OCI-LY1 (cell line): ENCODE data around the gene SPP1.

Experiments
- EZH2 ChIP-seq: fragments of 200-600 bp; sonication (generic), shearing (Covaris generic); IDR thresholded peaks from 2 replicates; pipeline ENCODE4 v1.8.0; 2017; ENCODE audit warnings: borderline replicate concordance, mixed run types, mild to moderate bottlenecking, antibody characterized with exemption, low read length, moderate library complexity, mixed read lengths
- TF ChIP-seq, protein P1 (sequence below): fragments of 200-600 bp; sonication (generic), shearing (Covaris generic); IDR thresholded peaks from 2 replicates; pipeline ENCODE4 v1.5.1; 2017; ENCODE audit warnings: mild to moderate bottlenecking, antibody characterized with exemption, low read length, moderate library complexity, mixed read lengths

DNA sequence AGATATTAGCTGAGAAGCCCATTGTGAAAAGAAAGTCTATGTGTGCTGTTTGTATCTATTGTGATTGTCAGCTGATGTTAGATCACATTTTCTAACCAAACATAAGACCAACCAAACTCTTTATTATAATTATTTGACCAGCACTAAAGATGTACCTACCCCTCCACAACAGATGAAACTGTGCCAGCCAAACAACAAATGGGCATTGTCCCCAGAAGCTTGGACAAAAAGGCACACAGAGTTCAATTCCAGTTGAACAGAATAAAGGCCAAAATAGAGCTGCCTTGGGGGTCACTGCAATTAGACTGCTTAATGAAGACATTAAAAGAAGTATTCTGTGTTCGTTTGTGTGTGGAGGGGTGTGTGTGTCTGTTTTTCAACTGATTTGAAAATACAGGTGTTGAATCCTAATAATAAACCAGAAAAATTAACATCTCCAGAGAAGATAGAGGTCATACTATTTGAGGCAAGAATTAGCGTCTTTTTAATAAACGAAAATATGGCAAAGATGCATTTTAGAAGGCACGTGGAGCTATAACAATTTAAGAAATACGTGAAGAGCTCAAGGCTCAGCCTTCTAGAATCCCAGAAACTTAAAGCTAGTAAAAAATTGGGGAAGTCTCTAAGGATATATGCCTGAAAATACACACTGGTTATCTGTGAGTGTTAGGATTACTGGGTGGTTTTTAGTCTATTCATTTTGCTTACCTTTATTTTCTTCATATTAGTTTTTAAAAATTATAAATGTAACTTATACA is 2.2 kb downstream of the SPP1 start:
- TF ChIP-seq, protein P1, sequence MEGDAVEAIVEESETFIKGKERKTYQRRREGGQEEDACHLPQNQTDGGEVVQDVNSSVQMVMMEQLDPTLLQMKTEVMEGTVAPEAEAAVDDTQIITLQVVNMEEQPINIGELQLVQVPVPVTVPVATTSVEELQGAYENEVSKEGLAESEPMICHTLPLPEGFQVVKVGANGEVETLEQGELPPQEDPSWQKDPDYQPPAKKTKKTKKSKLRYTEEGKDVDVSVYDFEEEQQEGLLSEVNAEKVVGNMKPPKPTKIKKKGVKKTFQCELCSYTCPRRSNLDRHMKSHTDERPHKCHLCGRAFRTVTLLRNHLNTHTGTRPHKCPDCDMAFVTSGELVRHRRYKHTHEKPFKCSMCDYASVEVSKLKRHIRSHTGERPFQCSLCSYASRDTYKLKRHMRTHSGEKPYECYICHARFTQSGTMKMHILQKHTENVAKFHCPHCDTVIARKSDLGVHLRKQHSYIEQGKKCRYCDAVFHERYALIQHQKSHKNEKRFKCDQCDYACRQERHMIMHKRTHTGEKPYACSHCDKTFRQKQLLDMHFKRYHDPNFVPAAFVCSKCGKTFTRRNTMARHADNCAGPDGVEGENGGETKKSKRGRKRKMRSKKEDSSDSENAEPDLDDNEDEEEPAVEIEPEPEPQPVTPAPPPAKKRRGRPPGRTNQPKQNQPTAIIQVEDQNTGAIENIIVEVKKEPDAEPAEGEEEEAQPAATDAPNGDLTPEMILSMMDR, result no peak
- no peak for TF ChIP-seq EZH2
